NCI-H2107 treated with DMSO at 0.1 percent for 48 hours (cell line): ENCODE results near the gene JADE2.

Source experiments
- DNase-seq: peaks from one replicate; lab custom pipeline; 2025; ENCODE audit not compliant: unreplicated experiment; lab: John Stamatoyannopoulos, UW

Gene JADE2

GRCh38 chr5:134529460-134529859 lies 4.0 kb downstream of the JADE2 start:
- no peak for DNase-seq

GRCh38 chr5:134530301-134531077 lies 5.0 kb downstream of the JADE2 start:
- no peak for DNase-seq

GRCh38 chr5:134533115-134533815 lies 7.8 kb downstream of the JADE2 start:
- no peak for DNase-seq

GRCh38 chr5:134534058-134534725 lies 8.7 kb downstream of the JADE2 start:
- DNase-seq: no peak

GRCh38 chr5:134534726-134535110 lies 9.2 kb downstream of the JADE2 start:
- DNase-seq: no peak

- DNase-seq: no peak
These were observed 11.4 kb downstream of the JADE2 start for GRCh38 chr5:134536876-134537275.

- no peak for DNase-seq
These were observed 11.8 kb downstream of the JADE2 start for GRCh38 chr5:134537297-134537696.

- DNase-seq: no peak
These were observed 12.8 kb downstream of the JADE2 start for GRCh38 chr5:134538296-134538695.

GRCh38 chr5:134539732-134540131 lies 14.3 kb downstream of the JADE2 start:
- no peak for DNase-seq

- DNase-seq: no peak
These were observed 15.6 kb downstream of the JADE2 start for GRCh38 chr5:134540747-134541733.

GRCh38 chr5:134541736-134542376 lies 16.4 kb downstream of the JADE2 start:
- no peak for DNase-seq

GRCh38 chr5:134543820-134544614 lies 18.5 kb downstream of the JADE2 start:
- no peak for DNase-seq

GRCh38 chr5:134545070-134545868 lies 19.8 kb downstream of the JADE2 start:
- no peak for DNase-seq

GRCh38 chr5:134547066-134547465 lies 21.6 kb downstream of the JADE2 start:
- DNase-seq: no peak

GRCh38 chr5:134547579-134547978 lies 22.1 kb downstream of the JADE2 start:
- no peak for DNase-seq

- DNase-seq: no peak
These were observed 22.7 kb downstream of the JADE2 start for GRCh38 chr5:134547999-134548658.

GRCh38 chr5:134549714-134550113 lies 24.2 kb downstream of the JADE2 start:
- DNase-seq: no peak
